ENCODE data around the gene BRMS1. TPM values are rescaled to one million over a fixed set of nuclear protein-coding genes. Genes with fewer than 3 reads are reported as not detected.

BRMS1 gene
- total and polyA plus RNA-seq, 2 donors (not counting 1 experiment from before 2014, with no cell fraction given) = 25.7 to 43.9 TPM

DNA sequence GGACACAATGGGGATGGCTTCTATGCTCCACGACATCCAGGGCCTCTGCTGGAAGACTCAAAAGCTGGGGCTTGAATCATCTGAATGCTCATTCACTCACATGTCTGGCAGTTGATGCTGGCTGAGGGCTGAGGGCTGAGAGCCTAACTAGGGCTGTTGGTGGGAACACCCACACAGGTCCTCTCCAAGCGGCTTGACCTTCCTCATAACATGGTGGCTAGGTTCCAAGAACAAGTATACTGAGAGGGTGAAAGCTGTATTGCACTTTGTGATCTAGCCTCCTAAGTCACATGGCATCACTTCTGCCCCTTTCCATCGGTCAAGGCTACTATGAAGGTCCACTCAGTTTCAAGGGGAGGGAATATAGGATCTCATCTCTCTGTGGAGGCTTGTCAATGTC lies 45.7 kb downstream of the BRMS1 start:
- no peaks in the 10 kb centered on the region for H4K20me1 ChIP-seq (ENCODE audit: control insufficient read depth, extremely low read depth, insufficient read depth, low read length)
- no peaks in the 10 kb centered on the region for H3K79me2 ChIP-seq (ENCODE audit: control insufficient read depth, insufficient read depth, low read length)
- H3K9ac ChIP-seq (ENCODE audit: insufficient read depth, low read length) = no peak overlapping the region
- no peak for DNase-seq (ENCODE audit: low read depth in 2 of 2)
- peaks cover 13% of the 10 kb centered on the region for H3K27me3 ChIP-seq (ENCODE audit: control insufficient read depth, insufficient read depth, low read length)
- H3K36me3 ChIP-seq (ENCODE audit: control insufficient read depth, insufficient read depth, low read length) = no peaks in the 10 kb centered on the region
- TF ChIP-seq EZH2 (IDR thresholded peaks at IDR 0.05; ENCODE audit: low read length, missing control alignments) = no peak
- TF ChIP-seq, protein P1, sequence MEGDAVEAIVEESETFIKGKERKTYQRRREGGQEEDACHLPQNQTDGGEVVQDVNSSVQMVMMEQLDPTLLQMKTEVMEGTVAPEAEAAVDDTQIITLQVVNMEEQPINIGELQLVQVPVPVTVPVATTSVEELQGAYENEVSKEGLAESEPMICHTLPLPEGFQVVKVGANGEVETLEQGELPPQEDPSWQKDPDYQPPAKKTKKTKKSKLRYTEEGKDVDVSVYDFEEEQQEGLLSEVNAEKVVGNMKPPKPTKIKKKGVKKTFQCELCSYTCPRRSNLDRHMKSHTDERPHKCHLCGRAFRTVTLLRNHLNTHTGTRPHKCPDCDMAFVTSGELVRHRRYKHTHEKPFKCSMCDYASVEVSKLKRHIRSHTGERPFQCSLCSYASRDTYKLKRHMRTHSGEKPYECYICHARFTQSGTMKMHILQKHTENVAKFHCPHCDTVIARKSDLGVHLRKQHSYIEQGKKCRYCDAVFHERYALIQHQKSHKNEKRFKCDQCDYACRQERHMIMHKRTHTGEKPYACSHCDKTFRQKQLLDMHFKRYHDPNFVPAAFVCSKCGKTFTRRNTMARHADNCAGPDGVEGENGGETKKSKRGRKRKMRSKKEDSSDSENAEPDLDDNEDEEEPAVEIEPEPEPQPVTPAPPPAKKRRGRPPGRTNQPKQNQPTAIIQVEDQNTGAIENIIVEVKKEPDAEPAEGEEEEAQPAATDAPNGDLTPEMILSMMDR (conservative IDR thresholded peaks at IDR 0.05 in 1 of 2, IDR thresholded peaks at IDR 0.05 in 1 of 2; ENCODE audit: low read depth in 1 of 2, low read length in 2 of 2) = no peak
- no peaks in the 10 kb centered on the region for H3K9me3 ChIP-seq (ENCODE audit: control insufficient read depth, insufficient read depth, low read depth, low read length)
- no peak overlapping the region for H2AFZ ChIP-seq (ENCODE audit: low read length)
- no peaks in the 10 kb centered on the region for H3K4me1 ChIP-seq (ENCODE audit: control insufficient read depth, extremely low read depth, insufficient read depth, low read length)
- H3K27ac ChIP-seq (ENCODE audit: insufficient read depth, low read length) = no peak overlapping the region
- H3K4me2 ChIP-seq (ENCODE audit: extremely low read depth, insufficient read depth, low read length) = no peak overlapping the region
- no peak overlapping the region for H3K4me3 ChIP-seq (replicated peaks in 1 of 4; ENCODE audit: control extremely low read depth in 1 of 4, insufficient read depth in 1 of 4, low read depth in 3 of 4, low read length in 4 of 4)

DNA sequence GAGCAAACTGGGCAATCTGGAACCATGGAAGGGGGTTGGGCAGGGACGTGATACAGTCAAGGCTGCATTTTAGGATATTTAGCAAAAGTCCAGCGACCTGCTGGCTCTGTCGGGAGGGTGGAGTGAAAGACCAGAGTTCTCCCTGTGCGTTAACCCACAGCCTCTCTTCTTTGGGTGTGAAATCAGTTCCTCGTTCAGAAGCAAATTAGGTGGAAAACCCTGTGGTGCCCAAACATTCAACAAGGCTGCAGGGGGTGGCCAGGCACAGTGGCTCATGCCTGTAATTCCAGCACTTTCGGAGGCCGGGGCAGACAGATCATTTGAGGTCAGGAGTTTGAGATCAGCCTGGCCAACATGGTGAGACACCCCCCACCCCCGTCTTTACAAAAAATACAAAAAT lies 47.3 kb downstream of the BRMS1 start:
- no peak for DNase-seq (ENCODE audit: low read depth in 2 of 2)
- Histone ChIP-seq H4K20me1 (ENCODE audit: control insufficient read depth, extremely low read depth, insufficient read depth, low read length) (no peaks in the 10 kb centered on the region), H3K9me3 (ENCODE audit: control insufficient read depth, insufficient read depth, low read depth, low read length) (no peaks in the 10 kb centered on the region), H2AFZ (ENCODE audit: low read length) (no peak overlapping the region), H3K27me3 (ENCODE audit: control insufficient read depth, insufficient read depth, low read length) (peaks cover 21% of the 10 kb centered on the region), H3K79me2 (ENCODE audit: control insufficient read depth, insufficient read depth, low read length) (no peaks in the 10 kb centered on the region), H3K4me2 (ENCODE audit: extremely low read depth, insufficient read depth, low read length) (no peak overlapping the region), H3K9ac (ENCODE audit: insufficient read depth, low read length) (no peak overlapping the region), H3K4me1 (ENCODE audit: control insufficient read depth, extremely low read depth, insufficient read depth, low read length) (no peaks in the 10 kb centered on the region), H3K36me3 (ENCODE audit: control insufficient read depth, insufficient read depth, low read length) (no peaks in the 10 kb centered on the region), H3K27ac (ENCODE audit: insufficient read depth, low read length) (no peak overlapping the region), H3K4me3 (replicated peaks in 1 of 4; ENCODE audit: control extremely low read depth in 1 of 4, insufficient read depth in 1 of 4, low read depth in 3 of 4, low read length in 4 of 4) (no peak overlapping the region)
- TF ChIP-seq EZH2 (IDR thresholded peaks at IDR 0.05; ENCODE audit: low read length, missing control alignments) = no peak
- TF ChIP-seq, protein P1 (conservative IDR thresholded peaks at IDR 0.05 in 1 of 2, IDR thresholded peaks at IDR 0.05 in 1 of 2; ENCODE audit: low read depth in 1 of 2, low read length in 2 of 2) = no peak

DNA sequence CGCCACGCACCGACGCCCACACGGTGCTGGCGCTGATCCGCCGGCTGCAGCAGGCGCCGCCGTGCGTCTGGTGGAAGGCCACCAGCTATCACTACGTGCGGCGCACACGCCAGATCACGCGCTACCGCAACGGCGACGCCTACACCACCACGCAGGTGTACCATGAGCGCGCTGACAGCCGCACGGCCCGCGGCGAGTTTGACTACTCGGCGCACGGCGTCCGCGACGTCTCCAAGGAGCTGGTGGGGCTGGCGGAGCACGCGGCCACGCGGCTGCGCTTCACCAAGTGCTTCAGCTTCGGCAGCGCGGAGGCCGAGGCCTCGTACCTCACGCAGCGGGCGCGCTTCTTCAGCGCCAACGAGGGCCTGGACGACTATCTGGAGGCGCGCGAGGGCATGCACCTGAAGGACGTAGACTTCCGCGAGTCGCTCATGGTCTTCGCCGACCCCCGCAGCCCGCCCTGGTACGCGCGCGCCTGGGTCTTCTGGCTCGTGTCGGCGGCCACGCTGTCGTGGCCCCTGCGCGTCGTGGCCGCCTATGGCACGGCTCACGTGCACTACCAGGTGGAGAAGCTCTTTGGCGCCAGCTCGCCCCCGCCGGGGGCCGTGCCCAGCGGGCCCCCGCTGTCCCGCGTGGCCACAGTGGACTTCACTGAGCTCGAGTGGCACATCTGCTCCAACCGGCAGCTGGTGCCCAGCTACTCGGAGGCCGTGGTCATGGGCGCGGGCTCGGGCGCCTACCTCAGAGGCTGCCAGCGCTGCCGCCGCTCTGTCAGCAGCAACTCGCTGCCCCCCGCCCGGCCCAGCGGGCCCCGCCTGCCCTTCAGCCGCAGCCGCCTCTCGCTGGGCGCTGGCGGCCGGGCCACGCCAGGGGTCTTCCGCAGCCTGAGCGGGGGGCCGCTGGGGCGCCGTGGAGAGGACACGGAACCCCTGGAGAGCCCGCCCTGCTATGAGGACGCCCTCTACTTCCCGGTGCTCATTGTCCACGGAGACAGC lies 50.0 kb downstream of the BRMS1 start:
- H3K9ac ChIP-seq (ENCODE audit: insufficient read depth, low read length) = no peak overlapping the region
- peaks cover 37% of the 10 kb centered on the region for H3K27me3 ChIP-seq (ENCODE audit: control insufficient read depth, insufficient read depth, low read length)
- no peaks in the 10 kb centered on the region for H4K20me1 ChIP-seq (ENCODE audit: control insufficient read depth, extremely low read depth, insufficient read depth, low read length)
- H3K4me1 ChIP-seq (ENCODE audit: control insufficient read depth, extremely low read depth, insufficient read depth, low read length) = peaks cover 3% of the 10 kb centered on the region
- H3K9me3 ChIP-seq (ENCODE audit: control insufficient read depth, insufficient read depth, low read depth, low read length) = no peaks in the 10 kb centered on the region
- H2AFZ ChIP-seq (ENCODE audit: low read length) = no peak overlapping the region
- no peak for DNase-seq (ENCODE audit: low read depth in 2 of 2)
- H3K4me2 ChIP-seq (ENCODE audit: extremely low read depth, insufficient read depth, low read length) = no peak overlapping the region
- no peaks in the 10 kb centered on the region for H3K36me3 ChIP-seq (ENCODE audit: control insufficient read depth, insufficient read depth, low read length)
- no peak overlapping the region for H3K27ac ChIP-seq (ENCODE audit: insufficient read depth, low read length)
- no peak overlapping the region for H3K4me3 ChIP-seq (replicated peaks in 1 of 4; ENCODE audit: control extremely low read depth in 1 of 4, insufficient read depth in 1 of 4, low read depth in 3 of 4, low read length in 4 of 4)
- no peak for TF ChIP-seq EZH2 (IDR thresholded peaks at IDR 0.05; ENCODE audit: low read length, missing control alignments)
- TF ChIP-seq, protein P1 (conservative IDR thresholded peaks at IDR 0.05 in 1 of 2, IDR thresholded peaks at IDR 0.05 in 1 of 2; ENCODE audit: low read depth in 1 of 2, low read length in 2 of 2) = no peak
- H3K79me2 ChIP-seq (ENCODE audit: control insufficient read depth, insufficient read depth, low read length) = no peaks in the 10 kb centered on the region
